ENCODE results near the gene OR4D10. TPM values are rescaled to one million over a fixed set of nuclear protein-coding genes. Genes with fewer than 3 reads are reported as not detected.
A peak's percentile ranks its signal among the peaks of the same experiment; 100 is the strongest.
"Not testable (repeated sequence)": the region's sequence is repeated elsewhere in the genome, so short reads cannot be mapped to it uniquely, and the experiment has no call there.

Gene OR4D10
- total RNA-seq, 1 experiment from 2014 or later: not detected

- Mint-ChIP-seq H3K27ac (ENCODE audit: unreplicated experiment) (no peak overlapping the region), H3K4me3 (ENCODE audit: unreplicated experiment) (no peak overlapping the region), H3K27me3 (ENCODE audit: insufficient read depth, unreplicated experiment) (peaks cover 11% of the 10 kb centered on the region), H3K9me3 (ENCODE audit: unreplicated experiment) (no peaks in the 10 kb centered on the region), H3K36me3 (ENCODE audit: insufficient read depth, unreplicated experiment) (no peaks in the 10 kb centered on the region), H3K4me1 (ENCODE audit: low read depth, unreplicated experiment) (no peaks in the 10 kb centered on the region)
- Histone ChIP-seq H3K4me3 (ENCODE audit: low read depth, low read length) (no peak overlapping the region), H3K27me3 (replicated peaks; ENCODE audit: control insufficient read depth, insufficient read depth, low read length) (no peaks in the 10 kb centered on the region), H3K9me3 (no peaks in the 10 kb centered on the region), H3K36me3 (ENCODE audit: control insufficient read depth, insufficient read depth, low read length) (no peaks in the 10 kb centered on the region), H3K4me1 (no peaks in the 10 kb centered on the region)
- no peak for DNase-seq
- intact Hi-C loops (cut with micrococcal nuclease; ENCODE audit: unreplicated experiment): no loop called here
- no peak for TF ChIP-seq CTCF (IDR thresholded peaks at IDR 0.05; ENCODE audit: insufficient read depth in 1 of 2, low read depth in 1 of 2, low read length in 1 of 2, severe bottlenecking in 1 of 2, unreplicated experiment in 1 of 2)
- no TSS peak for BruUV-seq (replicated peaks)
- CTCF ChIA-PET: no interaction called here
- POLR2A ChIA-PET: no interaction called here
These were observed 38.6 kb downstream of the OR4D10 start for GRCh38 chr11:59511675-59512074.

GRCh38 chr11:59520139-59520538 is 47.0 kb downstream of the OR4D10 start:
- peaks cover 17% of the 10 kb centered on the region for H3K27me3 Mint-ChIP-seq (ENCODE audit: insufficient read depth, unreplicated experiment)
- H3K4me3 ChIP-seq (ENCODE audit: low read depth, low read length); H3K9me3 ChIP-seq; POLR2A ChIA-PET; H3K27me3 ChIP-seq (replicated peaks; ENCODE audit: control insufficient read depth, insufficient read depth, low read length); DNase-seq; H3K36me3 Mint-ChIP-seq (ENCODE audit: insufficient read depth, unreplicated experiment); CTCF ChIA-PET; intact Hi-C loops (cut with micrococcal nuclease; ENCODE audit: unreplicated experiment); H3K36me3 ChIP-seq (ENCODE audit: control insufficient read depth, insufficient read depth, low read length); H3K27ac Mint-ChIP-seq (ENCODE audit: unreplicated experiment); H3K4me3 Mint-ChIP-seq (ENCODE audit: unreplicated experiment); H3K4me1 Mint-ChIP-seq (ENCODE audit: low read depth, unreplicated experiment); BruUV-seq (replicated peaks); H3K4me1 ChIP-seq; H3K9me3 Mint-ChIP-seq (ENCODE audit: unreplicated experiment): not testable (repeated sequence)

- Mint-ChIP-seq H3K27me3 (ENCODE audit: insufficient read depth, unreplicated experiment) (peaks cover 19% of the 10 kb centered on the region), H3K4me3 (ENCODE audit: unreplicated experiment) (no peak overlapping the region), H3K4me1 (ENCODE audit: low read depth, unreplicated experiment) (no peaks in the 10 kb centered on the region), H3K36me3 (ENCODE audit: insufficient read depth, unreplicated experiment) (no peaks in the 10 kb centered on the region), H3K27ac (ENCODE audit: unreplicated experiment) (no peak overlapping the region), H3K9me3 (ENCODE audit: unreplicated experiment) (no peaks in the 10 kb centered on the region)
- no peak overlapping the region for H3K4me3 ChIP-seq (ENCODE audit: low read depth, low read length)
- H3K4me1 ChIP-seq: no peaks in the 10 kb centered on the region
- H3K27me3 ChIP-seq (replicated peaks; ENCODE audit: control insufficient read depth, insufficient read depth, low read length): no peaks in the 10 kb centered on the region; the same call in 1 of the 2 replicates
- intact Hi-C loops (cut with micrococcal nuclease; ENCODE audit: unreplicated experiment): no loop called here
- no peak for TF ChIP-seq CTCF (IDR thresholded peaks at IDR 0.05; ENCODE audit: insufficient read depth in 1 of 2, low read depth in 1 of 2, low read length in 1 of 2, severe bottlenecking in 1 of 2, unreplicated experiment in 1 of 2)
- no TSS peak for BruUV-seq (replicated peaks)
- no peaks in the 10 kb centered on the region for H3K9me3 ChIP-seq
- H3K36me3 ChIP-seq (ENCODE audit: control insufficient read depth, insufficient read depth, low read length): no peaks in the 10 kb centered on the region
- no peak for DNase-seq
- POLR2A ChIA-PET: no interaction called here
- CTCF ChIA-PET: interaction anchor here (0.6 kb wide), 1 partner anchor 517 kb away, joined by 4 read pairs; no protein-coding TSS in a partner anchor
These were observed 47.6 kb downstream of the OR4D10 start for GRCh38 chr11:59520741-59521140.

GRCh38 chr11:59523541-59523940 is 50.4 kb downstream of the OR4D10 start:
- Mint-ChIP-seq H3K27me3 (ENCODE audit: insufficient read depth, unreplicated experiment) (peaks cover 14% of the 10 kb centered on the region), H3K4me1 (ENCODE audit: low read depth, unreplicated experiment) (peaks cover 3% of the 10 kb centered on the region), H3K36me3 (ENCODE audit: insufficient read depth, unreplicated experiment) (no peaks in the 10 kb centered on the region), H3K27ac (ENCODE audit: unreplicated experiment) (no peak overlapping the region), H3K4me3 (ENCODE audit: unreplicated experiment) (no peak overlapping the region), H3K9me3 (ENCODE audit: unreplicated experiment) (no peaks in the 10 kb centered on the region)
- Histone ChIP-seq H3K4me3 (ENCODE audit: low read depth, low read length) (no peak overlapping the region), H3K4me1 (no peaks in the 10 kb centered on the region), H3K27me3 (replicated peaks; ENCODE audit: control insufficient read depth, insufficient read depth, low read length) (no peaks in the 10 kb centered on the region; the same call in 1 of the 2 replicates), H3K9me3 (no peaks in the 10 kb centered on the region), H3K36me3 (ENCODE audit: control insufficient read depth, insufficient read depth, low read length) (no peaks in the 10 kb centered on the region)
- DNase-seq: peak in 1 of 2 experiments; percentile 34
- CTCF ChIA-PET: interaction anchor here (0.7 kb wide), 1 partner anchor 332 kb away, joined by 6 read pairs; no protein-coding TSS in a partner anchor
- POLR2A ChIA-PET: no interaction called here
- TF ChIP-seq CTCF (IDR thresholded peaks at IDR 0.05; ENCODE audit: insufficient read depth in 1 of 2, low read depth in 1 of 2, low read length in 1 of 2, severe bottlenecking in 1 of 2, unreplicated experiment in 1 of 2): peak in 1 of 2 experiments; percentile 45
- intact Hi-C loops (cut with micrococcal nuclease; ENCODE audit: unreplicated experiment): no loop called here
- no TSS peak for BruUV-seq (replicated peaks)
